ENCODE data around the gene CLEC2B.

Gene CLEC2B

DNA sequence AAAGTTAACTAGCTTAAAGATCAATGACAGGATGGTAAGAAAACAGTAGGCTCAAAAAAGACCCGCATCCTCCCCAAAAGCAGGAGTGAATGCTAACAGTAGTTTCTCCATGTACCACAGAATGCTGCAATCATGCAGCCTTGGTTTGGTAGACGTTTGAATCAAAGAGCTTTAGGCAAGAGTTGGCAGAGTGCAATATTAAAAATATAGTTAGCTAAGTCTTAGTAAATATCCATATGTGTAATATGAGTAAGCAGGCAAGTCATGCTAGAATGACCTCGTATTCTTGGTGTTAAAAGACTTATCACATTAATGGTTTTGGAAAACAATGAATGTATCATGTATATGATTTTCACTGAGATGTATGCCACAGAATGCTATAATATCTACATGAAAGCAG lies 60.6 kb downstream of the CLEC2B start (continued):
- TF ChIP-seq ZNF548 (tag by site-specific recombination; IDR thresholded peaks at IDR 0.05): no peak
- no peak for TF ChIP-seq ZNF112 (tag by site-specific recombination; IDR thresholded peaks at IDR 0.05)
- TF ChIP-seq, protein P1, sequence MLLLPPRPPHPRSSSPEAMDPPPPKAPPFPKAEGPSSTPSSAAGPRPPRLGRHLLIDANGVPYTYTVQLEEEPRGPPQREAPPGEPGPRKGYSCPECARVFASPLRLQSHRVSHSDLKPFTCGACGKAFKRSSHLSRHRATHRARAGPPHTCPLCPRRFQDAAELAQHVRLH (tag by site-specific recombination; IDR thresholded peaks at IDR 0.05): no peak
- TF ChIP-seq ZNF660 (tag by site-specific recombination; IDR thresholded peaks at IDR 0.05): no peak
- TF ChIP-seq, protein P2, sequence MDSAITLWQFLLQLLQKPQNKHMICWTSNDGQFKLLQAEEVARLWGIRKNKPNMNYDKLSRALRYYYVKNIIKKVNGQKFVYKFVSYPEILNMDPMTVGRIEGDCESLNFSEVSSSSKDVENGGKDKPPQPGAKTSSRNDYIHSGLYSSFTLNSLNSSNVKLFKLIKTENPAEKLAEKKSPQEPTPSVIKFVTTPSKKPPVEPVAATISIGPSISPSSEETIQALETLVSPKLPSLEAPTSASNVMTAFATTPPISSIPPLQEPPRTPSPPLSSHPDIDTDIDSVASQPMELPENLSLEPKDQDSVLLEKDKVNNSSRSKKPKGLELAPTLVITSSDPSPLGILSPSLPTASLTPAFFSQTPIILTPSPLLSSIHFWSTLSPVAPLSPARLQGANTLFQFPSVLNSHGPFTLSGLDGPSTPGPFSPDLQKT (IDR thresholded peaks at IDR 0.05; ENCODE audit: borderline replicate concordance, low read depth, low read length): no peak
- no peak for TF ChIP-seq ZNF560 (tag by site-specific recombination; IDR thresholded peaks at IDR 0.05; ENCODE audit: borderline replicate concordance)

DNA sequence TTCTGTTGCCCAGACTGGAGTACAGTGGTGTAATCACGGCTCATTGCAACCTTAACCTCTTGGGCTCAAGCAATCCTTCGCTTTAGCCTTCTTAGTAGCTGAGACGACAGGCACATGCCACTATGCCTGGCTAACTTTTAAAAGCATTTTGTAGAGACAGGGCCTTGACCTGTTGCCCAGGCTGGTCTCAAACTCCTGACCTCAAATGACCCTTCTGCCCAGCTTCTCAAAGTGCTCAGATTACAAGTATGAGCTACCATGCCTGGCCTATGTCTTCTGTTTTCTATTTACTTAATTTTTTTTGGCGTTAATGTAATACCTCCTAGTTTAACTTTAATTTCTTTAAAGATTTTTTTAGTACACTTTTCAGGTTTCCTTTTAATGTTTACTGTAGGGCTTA lies 62.4 kb downstream of the CLEC2B start:
- no peaks in the 10 kb centered on the region for H3K36me3 ChIP-seq (ENCODE audit: control insufficient read depth in 2 of 2, insufficient read depth in 1 of 2, low read length in 2 of 2)
- H3K4me3 ChIP-seq (ENCODE audit: low read depth, low read length): no peak overlapping the region
- TF ChIP-seq KLF9 (tag by site-specific recombination; IDR thresholded peaks at IDR 0.05; ENCODE audit: low read depth): no peak
- TF ChIP-seq IKZF3 (tag by site-specific recombination; IDR thresholded peaks at IDR 0.05): no peak
- no peak for TF ChIP-seq ZNF558 (tag by site-specific recombination; IDR thresholded peaks at IDR 0.05)
- TF ChIP-seq, protein P3, sequence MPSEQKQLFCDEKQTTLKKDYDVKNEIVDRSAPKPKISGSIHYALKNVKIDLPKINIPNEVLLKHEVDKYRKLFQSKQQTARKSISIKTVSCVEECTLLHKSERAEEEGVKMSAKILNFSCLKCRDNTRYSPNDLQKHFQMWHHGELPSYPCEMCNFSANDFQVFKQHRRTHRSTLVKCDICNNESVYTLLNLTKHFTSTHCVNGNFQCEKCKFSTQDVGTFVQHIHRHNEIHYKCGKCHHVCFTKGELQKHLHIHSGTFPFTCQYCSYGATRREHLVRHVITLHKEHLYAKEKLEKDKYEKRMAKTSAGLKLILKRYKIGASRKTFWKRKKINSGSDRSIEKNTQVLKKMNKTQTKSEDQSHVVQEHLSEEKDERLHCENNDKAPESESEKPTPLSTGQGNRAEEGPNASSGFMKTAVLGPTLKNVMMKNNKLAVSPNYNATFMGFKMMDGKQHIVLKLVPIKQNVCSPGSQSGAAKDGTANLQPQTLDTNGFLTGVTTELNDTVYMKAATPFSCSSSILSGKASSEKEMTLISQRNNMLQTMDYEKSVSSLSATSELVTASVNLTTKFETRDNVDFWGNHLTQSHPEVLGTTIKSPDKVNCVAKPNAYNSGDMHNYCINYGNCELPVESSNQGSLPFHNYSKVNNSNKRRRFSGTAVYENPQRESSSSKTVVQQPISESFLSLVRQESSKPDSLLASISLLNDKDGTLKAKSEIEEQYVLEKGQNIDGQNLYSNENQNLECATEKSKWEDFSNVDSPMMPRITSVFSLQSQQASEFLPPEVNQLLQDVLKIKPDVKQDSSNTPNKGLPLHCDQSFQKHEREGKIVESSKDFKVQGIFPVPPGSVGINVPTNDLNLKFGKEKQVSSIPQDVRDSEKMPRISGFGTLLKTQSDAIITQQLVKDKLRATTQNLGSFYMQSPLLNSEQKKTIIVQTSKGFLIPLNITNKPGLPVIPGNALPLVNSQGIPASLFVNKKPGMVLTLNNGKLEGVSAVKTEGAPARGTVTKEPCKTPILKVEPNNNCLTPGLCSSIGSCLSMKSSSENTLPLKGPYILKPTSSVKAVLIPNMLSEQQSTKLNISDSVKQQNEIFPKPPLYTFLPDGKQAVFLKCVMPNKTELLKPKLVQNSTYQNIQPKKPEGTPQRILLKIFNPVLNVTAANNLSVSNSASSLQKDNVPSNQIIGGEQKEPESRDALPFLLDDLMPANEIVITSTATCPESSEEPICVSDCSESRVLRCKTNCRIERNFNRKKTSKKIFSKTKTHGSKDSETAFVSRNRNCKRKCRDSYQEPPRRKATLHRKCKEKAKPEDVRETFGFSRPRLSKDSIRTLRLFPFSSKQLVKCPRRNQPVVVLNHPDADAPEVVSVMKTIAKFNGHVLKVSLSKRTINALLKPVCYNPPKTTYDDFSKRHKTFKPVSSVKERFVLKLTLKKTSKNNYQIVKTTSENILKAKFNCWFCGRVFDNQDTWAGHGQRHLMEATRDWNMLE (tag by site-specific recombination; conservative IDR thresholded peaks at IDR 0.05; ENCODE audit: low read depth): no peak
- no peak for TF ChIP-seq ZNF350 (tag by site-specific recombination; IDR thresholded peaks at IDR 0.05)
- TF ChIP-seq, protein P1 (tag by site-specific recombination; IDR thresholded peaks at IDR 0.05): no peak
- no peak for TF ChIP-seq ZNF394 (tag by site-specific recombination; IDR thresholded peaks at IDR 0.05; ENCODE audit: borderline replicate concordance)
- TF ChIP-seq, protein P4, sequence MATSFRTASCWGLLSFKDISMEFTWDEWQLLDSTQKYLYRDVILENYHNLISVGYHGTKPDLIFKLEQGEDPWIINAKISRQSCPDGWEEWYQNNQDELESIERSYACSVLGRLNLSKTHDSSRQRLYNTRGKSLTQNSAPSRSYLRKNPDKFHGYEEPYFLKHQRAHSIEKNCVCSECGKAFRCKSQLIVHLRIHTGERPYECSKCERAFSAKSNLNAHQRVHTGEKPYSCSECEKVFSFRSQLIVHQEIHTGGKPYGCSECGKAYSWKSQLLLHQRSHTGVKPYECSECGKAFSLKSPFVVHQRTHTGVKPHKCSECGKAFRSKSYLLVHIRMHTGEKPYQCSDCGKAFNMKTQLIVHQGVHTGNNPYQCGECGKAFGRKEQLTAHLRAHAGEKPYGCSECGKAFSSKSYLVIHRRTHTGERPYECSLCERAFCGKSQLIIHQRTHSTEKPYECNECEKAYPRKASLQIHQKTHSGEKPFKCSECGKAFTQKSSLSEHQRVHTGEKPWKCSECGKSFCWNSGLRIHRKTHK (tag by site-specific recombination; IDR thresholded peaks at IDR 0.05): no peak
- no peak for TF ChIP-seq OVOL3 (tag by site-specific recombination; IDR thresholded peaks at IDR 0.05)
- ChIA-PET POLR2A (no interaction called here), CTCF (interaction anchor here (2.0 kb wide), 1 partner anchor 8 kb away, joined by 7 read pairs; no protein-coding TSS in a partner anchor)
- H3K4me1 ChIP-seq (ENCODE audit: control insufficient read depth, insufficient read depth, low read length): no peaks in the 10 kb centered on the region
- no peaks in the 10 kb centered on the region for H3K9me3 ChIP-seq (ENCODE audit: control insufficient read depth, insufficient read depth, low read depth, low read length)
- no peak overlapping the region for H3K27ac ChIP-seq (ENCODE audit: extremely low read depth, low read depth, low read length)

DNA sequence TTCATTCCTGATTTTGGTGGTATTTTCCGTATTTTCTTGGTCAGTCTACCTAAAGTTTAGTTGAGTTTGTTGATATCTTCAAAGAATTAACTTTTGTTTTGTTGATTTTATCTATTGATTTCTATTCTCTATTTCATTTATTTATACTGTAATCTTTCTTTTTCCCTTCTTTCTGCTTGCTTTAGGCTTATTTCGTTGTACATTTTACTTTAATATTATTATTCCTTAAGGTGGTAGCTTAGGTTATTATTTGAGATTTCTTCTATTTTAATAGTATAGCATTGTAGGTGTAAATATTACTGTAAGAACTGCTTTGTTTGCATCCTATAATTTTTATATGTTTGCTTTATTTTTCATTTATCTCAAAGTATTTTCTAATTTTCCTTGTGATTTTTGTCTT lies 63.3 kb downstream of the CLEC2B start:
- ChIA-PET POLR2A (no interaction called here), CTCF (interaction anchor here (2.0 kb wide), 1 partner anchor 9 kb away, joined by 7 read pairs; no protein-coding TSS in a partner anchor)
- Histone ChIP-seq H3K4me1 (ENCODE audit: control insufficient read depth, insufficient read depth, low read length) (no peaks in the 10 kb centered on the region), H3K27ac (ENCODE audit: extremely low read depth, low read depth, low read length) (no peak overlapping the region), H3K9me3 (ENCODE audit: control insufficient read depth, insufficient read depth, low read depth, low read length) (no peaks in the 10 kb centered on the region), H3K4me3 (ENCODE audit: low read depth, low read length) (no peak overlapping the region), H3K36me3 (ENCODE audit: control insufficient read depth in 2 of 2, insufficient read depth in 1 of 2, low read length in 2 of 2) (no peaks in the 10 kb centered on the region)
- TF ChIP-seq KLF10 (tag by site-specific recombination; IDR thresholded peaks at IDR 0.05) (no peak), KLF9 (tag by site-specific recombination; IDR thresholded peaks at IDR 0.05; ENCODE audit: low read depth) (no peak), ZNF132 (tag by site-specific recombination; IDR thresholded peaks at IDR 0.05; ENCODE audit: borderline replicate concordance) (no peak), ZNF239 (tag by site-specific recombination; IDR thresholded peaks at IDR 0.05) (no peak), ZNF324 (tag by site-specific recombination; IDR thresholded peaks at IDR 0.05) (no peak), ZNF510 (tag by site-specific recombination; IDR thresholded peaks at IDR 0.05; ENCODE audit: insufficient replicate concordance) (no peak), ZNF426 (tag by site-specific recombination; IDR thresholded peaks at IDR 0.05) (no peak), GLIS1 (tag by site-specific recombination; IDR thresholded peaks at IDR 0.05) (no peak), HOXD13 (CRISPR knock-in tag; IDR thresholded peaks at IDR 0.05; ENCODE audit: borderline replicate concordance) (no peak)
- TF ChIP-seq, protein P5, sequence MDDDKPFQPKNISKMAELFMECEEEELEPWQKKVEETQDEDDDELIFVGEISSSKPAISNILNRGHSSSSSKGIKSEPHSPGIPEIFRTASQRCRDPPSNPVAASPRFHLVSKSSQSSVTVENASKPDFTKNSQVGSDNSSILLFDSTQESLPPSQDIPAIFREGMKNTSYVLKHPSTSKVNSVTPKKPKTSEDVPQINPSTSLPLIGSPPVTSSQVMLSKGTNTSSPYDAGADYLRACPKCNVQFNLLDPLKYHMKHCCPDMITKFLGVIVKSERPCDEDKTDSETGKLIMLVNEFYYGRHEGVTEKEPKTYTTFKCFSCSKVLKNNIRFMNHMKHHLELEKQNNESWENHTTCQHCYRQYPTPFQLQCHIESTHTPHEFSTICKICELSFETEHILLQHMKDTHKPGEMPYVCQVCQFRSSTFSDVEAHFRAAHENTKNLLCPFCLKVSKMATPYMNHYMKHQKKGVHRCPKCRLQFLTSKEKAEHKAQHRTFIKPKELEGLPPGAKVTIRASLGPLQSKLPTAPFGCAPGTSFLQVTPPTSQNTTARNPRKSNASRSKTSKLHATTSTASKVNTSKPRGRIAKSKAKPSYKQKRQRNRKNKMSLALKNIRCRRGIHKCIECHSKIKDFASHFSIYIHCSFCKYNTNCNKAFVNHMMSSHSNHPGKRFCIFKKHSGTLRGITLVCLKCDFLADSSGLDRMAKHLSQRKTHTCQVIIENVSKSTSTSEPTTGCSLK (tag by site-specific recombination; IDR thresholded peaks at IDR 0.05): no peak
